Measurements from ENCODE around the gene BABAM1.

BABAM1 gene

DNA sequence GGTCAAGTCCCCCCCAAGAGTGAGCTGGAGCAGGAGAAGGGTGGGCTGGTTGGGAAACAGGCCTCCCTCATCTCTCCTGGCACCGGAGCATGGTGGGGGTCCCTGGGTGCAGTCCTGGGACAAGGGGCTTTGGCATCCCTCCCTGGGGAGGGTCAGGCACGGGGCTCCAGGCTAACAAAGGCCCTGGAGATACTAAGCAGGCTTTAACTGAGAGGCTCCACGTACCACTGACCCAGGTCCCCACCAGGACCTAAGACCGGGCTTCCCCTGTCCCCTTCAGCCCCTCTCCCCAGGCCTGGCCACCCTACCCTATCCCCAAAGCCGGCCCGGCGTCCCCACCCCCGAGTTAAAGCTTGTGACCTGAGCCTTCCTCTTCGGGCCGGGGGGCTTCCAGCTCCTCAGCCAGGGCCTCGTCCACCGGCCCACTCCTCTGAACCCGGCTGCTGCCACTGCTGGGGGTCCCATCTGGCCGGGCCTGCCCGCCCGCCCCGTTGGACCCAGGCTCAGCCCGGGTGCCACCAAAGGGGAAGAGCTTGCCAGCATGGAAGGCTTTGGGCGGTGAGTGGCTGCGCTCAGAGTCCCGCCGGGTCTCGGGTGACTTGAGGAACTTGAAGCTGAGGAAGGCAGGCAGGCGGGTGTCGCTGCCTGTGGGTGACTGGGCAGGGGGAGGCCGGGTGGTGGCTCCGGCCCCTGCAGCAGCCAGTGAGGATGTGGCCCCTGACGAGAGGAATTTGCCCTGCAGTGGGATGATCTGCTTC lies 57.3 kb downstream of the BABAM1 start:
- no peak for DNase-seq

DNA sequence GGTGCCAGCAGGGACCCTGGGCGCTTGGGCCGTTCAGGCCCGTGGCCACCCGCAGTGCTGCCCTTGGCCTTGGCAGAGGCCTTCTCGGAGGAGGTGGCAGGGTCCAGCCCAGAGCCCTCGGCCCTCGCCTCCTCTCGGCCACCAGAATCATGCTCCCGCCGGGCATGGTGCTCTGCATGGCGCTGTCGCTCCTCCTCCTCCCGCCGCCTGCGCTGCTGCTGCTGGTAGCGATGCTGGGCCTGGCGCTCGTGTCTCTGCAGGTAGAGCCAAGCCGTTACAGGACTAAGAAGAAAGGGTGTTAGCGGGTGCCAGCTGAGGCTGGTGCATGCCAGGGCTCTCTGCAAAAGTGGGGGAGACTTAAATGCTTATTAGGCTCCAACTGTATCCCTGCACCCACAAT lies 57.9 kb downstream of the BABAM1 start:
- no peak for DNase-seq

DNA sequence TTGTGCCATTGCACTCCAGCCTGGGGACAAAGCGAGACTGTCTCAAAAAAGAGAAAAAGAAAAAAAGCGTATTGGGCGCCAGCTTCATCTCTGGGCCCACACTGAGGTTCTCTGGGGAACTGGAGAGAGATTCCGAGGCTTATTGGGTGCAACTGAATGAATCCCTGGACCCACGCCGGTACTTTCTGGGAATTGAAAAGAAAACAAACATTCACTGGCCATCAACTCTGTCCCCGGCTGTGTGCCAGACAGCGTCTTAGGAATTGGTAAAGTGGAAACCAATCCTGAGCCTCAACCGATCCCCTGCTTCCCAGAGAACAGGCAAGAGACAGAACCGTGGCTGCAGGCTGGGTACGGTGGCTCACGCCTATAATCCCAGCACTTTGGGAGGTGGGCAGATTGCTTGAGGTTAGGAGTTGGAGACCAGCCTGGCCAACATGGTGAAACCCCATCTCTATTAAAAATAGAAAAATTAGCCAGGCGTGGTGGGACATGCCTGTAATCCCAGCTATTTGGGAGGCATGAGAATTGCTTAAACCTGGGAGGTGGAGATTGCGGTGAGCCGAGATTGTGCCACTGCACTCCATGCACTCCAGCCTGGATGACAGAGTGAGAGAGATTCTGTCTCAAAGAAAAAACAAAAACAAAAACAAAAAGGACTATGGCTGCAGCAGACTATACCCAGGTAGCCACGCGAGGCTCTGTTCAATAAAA lies 58.8 kb downstream of the BABAM1 start:
- no peak for DNase-seq

DNA sequence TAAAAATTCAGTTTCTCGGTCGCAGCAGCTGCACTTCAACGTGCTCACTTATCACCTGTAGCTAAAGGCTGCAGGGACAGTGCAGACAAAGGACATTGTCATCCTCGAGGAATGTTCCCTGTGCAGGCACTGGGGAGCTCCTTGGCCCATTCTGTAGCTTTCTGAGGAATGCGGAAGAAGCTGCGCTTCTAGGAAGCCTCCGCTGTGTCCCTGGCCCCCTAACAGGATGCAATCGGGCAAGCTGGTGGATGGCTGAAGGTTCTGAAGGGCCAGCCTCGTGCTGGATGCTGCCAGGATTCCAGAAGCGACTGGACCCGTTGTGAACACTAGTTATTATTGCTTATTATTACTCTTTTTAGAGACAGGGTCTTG lies 59.3 kb downstream of the BABAM1 start:
- DNase-seq, result no peak

DNA sequence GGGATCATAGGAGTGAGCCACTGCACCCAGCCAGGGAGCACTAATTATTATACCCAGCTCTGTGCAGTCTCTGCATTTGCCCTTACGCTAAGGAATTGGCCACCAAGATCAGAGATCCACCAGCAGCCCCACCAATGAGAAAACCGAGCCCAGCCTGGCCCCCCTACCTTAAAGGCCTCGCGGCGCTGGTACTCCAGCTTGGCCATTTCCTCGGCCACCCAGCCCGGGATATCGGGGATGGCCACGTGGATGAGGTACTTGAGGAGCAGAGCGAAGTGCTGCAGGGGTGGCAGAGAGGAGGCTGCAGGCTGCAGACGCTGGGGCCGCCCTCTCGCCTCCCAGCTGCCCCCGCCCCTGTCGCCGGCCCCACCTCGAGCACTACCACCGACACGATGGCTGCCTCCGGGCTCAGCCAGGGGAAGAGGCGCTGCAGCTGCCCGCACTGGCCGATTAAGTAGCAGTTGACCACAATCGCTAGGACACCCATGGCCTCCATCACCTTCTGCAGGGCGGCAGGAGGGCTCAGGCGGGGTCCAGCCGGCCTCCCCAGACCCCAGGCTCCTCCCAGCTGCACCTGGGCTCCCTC lies 59.9 kb downstream of the BABAM1 start:
- DNase-seq, result no peak

DNA sequence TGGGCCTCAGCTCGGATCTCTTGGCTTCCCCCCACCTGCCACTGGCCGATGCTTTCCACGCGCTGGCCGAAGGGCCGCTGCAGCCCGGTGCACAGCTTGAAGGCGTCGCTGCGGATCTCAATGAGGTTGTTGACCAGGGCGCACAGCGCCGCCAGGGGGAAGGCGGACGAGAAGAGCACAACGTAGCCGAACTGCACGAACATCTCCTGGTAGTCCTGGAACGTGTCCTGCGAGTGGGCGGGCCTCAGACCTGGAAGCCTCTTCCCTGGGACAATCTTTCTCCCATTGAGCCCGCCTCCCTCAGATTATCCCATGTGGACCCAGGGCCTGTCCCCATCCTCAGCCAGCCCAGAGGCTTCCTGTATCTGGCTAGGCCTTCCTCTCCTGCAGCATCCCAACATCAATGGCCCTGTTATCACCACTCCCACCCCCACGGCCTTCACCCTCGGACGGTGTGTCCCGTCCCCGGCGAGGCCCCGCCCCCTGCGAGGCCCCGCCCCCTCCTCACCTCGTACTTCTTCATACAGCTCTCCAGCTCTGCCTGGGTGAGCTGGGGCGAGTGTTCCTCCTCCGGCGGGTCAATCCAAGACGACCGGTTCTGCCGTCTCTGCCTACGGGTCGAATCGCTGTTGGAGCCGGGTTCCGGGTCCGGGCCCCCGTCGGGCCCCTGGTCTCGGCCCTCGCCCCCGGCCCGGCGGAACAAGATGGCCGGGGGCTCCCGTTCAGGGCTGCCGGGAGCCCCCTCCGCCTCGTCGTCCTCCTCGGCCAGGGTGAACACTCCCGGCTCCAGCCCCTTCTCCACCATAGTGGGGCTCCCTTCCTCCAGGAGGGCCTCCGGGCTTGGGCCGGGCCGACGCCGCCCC lies 60.6 kb downstream of the BABAM1 start:
- DNase-seq, result peak; percentile 43 to 61 (median 56)

Measured in T-helper 1 cell (primary cell).